Stimulated activated CD4-positive, alpha-beta T cell treated with anti-CD3 and anti-CD28 coated beads, Interleukin-1b, Interleukin-23, amount 100 ng/mL, for 4 hours (primary cell): ENCODE data around the gene RNF123.

Source experiments
- DNase-seq, 2 donors: peaks; one replicate each; pipeline ENCODE4 v3.0.0-alpha.2; 2020; ENCODE audit warnings: low read depth in 2 of 2

RNF123 gene

GRCh38 chr3:49658711-49659110 lies 30.6 kb upstream of the RNF123 start:
- no peak for DNase-seq

DNA sequence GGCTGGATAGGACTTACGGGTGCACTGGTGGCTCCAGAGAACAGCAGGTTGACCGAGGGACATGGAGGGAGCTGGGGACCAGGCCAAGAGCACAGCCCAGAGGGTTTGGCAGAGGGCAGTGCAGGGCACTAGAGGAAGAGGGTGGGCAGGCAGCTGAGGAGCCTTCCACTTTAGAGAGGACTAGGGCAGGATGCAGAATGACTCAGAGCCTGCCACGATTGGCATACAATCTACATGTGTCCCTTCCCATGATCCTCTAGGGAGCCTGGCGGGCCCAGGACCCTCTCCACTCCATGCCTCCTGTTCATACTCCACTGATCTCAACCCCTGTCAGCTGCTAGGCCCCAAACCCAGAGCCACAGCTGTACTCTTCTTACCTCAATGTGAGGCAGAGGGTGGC lies 29.6 kb upstream of the RNF123 start:
- DNase-seq, result no peak

DNA sequence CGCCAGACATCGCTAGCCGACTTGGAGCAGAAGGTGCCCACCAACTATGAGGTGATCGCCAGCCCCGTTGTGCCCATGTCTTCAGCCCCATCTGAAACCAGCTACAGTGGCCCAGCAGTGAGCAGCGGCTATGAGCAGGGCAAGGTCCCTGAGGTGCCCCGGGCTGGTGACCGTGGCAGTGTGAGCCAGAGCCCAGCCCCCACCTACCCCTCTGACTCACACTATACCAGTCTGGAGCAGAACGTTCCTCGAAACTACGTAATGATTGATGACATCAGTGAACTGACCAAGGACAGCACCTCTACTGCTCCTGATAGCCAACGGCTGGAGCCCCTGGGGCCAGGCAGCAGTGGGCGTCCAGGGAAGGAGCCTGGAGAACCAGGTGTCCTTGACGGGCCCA lies 28.1 kb upstream of the RNF123 start:
- DNase-seq, result no peak

GRCh38 chr3:49662021-49662420 lies 27.3 kb upstream of the RNF123 start:
- no peak for DNase-seq

DNA sequence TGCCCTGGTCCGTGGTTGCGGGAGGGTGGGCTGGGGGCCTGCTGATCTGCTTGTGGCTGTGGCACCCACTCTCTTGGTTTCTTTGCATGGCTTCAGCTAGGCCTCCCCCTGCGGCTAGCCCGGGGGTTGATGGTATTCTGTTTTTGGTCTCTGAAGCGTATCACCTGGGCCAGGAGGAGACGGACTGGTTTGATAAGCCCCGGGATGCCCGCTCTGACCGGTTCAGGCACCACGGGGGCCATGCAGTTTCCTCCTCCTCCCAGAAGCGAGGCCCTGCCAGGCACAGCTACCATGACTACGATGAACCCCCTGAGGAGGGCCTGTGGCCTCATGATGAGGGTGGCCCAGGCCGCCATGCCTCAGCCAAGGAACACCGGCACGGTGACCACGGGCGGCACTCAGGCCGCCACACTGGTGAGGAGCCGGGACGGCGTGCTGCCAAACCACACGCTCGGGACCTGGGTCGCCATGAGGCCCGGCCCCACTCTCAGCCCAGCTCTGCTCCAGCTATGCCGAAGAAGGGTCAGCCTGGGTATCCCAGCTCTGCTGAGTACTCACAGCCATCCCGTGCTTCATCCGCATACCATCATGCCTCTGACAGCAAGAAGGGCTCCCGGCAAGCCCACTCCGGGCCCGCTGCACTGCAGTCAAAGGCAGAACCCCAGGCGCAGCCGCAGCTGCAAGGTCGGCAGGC lies 26.5 kb upstream of the RNF123 start:
- DNase-seq, result no peak

GRCh38 chr3:49663831-49664230 lies 25.5 kb upstream of the RNF123 start:
- no peak for DNase-seq

DNA sequence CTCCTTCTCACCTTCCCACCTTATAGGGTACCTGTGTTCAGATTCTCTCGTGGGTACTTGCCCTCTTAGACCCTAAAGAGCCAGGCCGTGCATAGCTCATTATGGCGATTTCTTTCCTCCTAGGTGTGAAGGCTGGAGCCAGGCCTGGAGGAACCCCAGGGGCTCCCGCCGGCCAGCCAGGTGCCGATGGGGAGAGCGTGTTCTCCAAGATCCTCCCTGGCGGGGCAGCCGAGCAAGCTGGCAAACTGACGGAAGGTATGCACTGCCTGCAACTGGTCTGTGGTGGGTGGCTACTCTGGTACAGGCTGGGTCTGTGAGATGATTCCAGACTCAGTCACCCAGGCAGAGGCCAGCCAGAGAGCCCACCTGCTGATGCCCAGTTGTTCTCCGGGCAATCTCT lies 25.1 kb upstream of the RNF123 start:
- DNase-seq, result no peak

DNA sequence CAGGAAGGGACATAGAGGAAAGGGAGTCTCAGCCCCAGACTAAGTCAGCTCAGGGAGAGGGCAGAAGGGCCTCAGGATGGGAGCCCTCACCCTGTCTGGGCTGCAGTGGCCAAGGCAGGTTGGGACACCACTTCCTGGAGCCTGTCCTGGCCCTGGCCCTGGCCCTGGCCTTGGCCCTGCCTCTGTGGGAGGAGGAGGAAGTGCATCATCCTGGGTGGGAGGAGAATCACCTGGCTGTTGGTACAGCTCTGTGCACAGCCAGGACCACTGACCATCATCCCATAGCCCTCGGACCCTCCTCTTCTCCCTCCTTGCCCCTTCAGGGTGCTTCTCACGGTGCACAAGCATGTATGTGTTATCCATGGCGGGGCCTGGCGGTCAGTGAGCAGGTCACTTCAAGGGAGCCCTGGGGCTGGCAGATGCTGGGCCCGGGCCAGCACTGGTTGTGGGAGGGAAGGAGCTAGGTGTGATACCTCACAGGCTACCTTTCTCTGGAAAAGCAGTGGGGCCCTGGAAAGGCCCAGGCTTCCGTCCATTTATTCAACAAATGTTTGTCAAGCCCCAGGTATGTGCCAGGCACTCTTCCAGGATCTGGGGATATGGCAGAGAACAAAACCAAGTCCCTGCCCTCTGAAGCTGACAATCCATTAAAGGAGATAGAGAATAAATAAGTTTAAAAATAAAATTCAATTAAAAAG lies 23.4 kb upstream of the RNF123 start:
- DNase-seq, result no peak

DNA sequence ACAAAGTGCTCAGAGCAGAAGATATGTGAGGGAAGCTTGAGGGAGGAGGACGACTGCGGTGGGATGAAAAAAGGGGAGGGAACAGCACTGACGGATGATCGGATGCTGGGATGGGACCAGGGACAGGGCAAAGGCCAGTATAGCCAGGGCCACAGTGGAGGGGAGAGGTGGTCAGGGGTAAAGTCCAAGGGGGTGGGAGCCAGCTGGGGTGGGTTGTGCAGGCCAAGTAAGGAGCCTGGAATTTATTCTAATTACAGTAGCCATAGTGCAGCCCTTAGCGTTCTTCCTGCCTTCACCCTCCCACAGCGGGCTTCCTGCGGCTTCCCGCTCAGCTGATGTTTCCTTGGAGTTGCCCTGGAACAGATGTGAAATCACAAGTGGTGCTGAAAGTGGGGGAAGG lies 22.8 kb upstream of the RNF123 start:
- DNase-seq, result no peak

DNA sequence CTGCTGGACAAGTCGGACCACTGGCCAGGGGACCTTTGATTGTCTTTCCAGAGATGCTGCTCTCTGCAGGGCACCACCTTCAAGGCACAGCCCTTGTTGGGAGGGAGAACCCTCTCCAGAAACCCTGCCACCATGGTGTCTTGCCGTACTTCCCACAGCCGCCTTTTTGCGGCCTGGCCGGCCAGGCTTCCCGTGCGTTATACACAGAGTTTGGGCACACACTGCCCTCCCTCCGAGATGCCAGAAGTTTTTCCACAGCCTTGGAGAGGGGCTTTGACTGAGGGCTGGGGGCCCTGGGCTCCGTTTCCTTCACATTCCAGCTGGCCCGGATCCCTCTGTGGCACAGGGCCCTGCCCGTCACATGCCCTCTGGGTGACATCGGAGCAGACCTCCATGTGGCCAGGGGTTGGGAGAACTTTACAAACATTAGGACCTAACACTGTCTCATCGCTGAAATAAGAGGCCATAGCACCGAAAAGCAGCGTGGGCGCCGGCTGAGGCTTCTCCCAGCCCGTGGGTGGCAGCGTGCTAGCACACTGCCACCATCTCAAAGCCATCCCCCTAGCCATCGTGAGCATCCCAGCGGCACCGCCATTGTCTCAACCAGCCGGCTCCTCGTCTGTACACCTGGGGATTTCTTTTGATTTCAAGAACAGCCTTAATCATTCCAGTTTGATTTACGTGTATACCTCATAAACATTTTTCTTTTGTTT lies 21.5 kb upstream of the RNF123 start:
- DNase-seq, result no peak

- DNase-seq, result no peak
Observed at GRCh38 chr3:49668414-49668797, 21.0 kb upstream of the RNF123 start.

DNA sequence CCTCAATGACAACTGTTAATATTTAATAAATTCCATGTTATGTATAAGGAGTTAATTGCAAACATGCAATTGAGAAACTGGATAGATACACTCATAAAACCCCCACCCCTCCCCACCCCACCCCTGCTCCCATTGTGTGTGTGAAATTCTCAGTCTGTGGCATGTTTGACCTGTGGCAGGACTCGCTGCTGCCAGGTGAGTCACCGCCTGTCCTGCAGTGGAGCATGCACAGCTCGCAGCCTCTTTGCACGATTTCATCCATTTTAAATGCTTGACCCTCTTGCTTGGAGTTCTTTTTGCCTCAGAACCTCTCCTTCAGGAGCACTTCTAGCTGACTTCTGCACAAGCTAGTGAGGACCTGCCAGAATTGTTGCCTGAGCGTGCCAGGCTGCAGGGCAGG lies 20.5 kb upstream of the RNF123 start:
- DNase-seq, result no peak

- no peak for DNase-seq
Observed at GRCh38 chr3:49669352-49669751, 20.0 kb upstream of the RNF123 start.

DNA sequence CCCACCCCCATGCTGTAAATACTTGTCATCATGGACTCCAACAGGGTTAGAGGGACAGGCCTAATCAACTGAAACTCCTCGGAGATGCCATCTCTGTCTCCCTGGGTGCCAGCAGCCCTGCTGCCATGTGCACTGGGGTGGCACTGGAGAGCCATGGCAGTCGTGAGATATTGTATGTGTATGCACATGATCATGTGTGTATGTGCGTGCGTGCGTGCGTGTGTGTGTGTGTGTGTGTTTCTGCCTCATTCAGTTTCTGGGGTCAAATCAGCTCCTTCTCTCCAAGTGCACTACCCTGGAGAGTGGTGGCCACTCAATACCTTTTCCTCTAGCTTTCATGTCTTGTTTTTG lies 18.4 kb upstream of the RNF123 start:
- DNase-seq, result no peak

- DNase-seq, result peak; percentile 63 to 68
Observed at GRCh38 chr3:49671291-49672288, 17.8 kb upstream of the RNF123 start.

- no peak for DNase-seq
Observed at GRCh38 chr3:49673121-49673714, 16.1 kb upstream of the RNF123 start.

DNA sequence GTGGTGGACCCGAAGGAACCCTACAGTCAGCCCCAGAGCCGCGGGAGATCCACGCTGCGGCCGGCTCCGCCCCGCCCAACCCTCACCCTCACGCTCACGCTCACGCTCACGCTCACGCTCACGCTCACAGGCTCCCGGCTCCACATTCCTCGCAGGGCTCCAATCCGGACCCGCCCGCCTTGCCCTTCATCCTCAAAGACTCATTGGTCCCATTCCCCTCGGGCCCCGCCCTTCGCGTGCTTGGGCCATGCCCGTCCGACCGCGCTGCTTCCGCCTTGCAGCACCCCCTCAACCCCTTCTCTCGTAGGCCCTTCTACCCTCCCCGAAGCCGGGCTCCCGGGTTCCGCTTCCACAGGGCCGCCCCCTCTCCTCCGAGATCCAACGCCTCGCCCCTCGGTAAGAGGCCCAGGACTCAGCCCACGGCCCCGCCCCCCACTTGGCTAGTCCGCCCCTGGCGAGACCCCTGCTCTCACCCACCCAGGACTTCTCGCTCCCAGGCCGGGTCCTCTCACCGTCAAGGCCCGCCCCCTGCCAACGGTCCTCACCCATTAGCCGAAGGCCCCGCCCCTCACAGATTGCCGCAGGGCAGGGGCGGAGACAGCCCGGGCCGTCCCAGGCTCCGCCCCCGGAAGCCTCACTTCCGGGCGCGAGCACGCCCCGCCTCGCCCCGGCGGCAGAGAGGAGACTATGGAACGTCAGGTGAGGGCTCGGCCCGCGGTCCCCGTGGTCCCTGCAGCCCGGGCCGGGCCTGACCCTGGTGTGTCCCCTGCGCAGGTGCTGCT lies 15.5 kb upstream of the RNF123 start, which contains the start of gene APEH:
Gene APEH (plus strand): TSS at position 637 of the 782 bp plus-strand sequence. CDS start 51 bp downstream, at position 688.
- DNase-seq, result peak; percentile 94 to 97

GRCh38 chr3:49674497-49674983 lies 14.8 kb upstream of the RNF123 start:
- peak; percentile 15 to 28 for DNase-seq

GRCh38 chr3:49675912-49676311 lies 13.4 kb upstream of the RNF123 start:
- no peak for DNase-seq

GRCh38 chr3:49680493-49681231 lies 8.7 kb upstream of the RNF123 start:
- no peak for DNase-seq
